B cell (primary cell): Measurements from ENCODE around the gene NCK2. TPM values are rescaled to one million over a fixed set of nuclear protein-coding genes. Genes with fewer than 3 reads are reported as not detected.

Experiments
- ATAC-seq: fragments of 200-7000 bp; cut with Tn5 transposase; one replicate; pipeline ENCODE4 v1.10.0; 2021; ENCODE audit warnings: low read depth, mild to moderate bottlenecking, moderate number of reproducible peaks, moderate library complexity
- CTCF ChIA-PET: fragments of 350-600 bp; sonication (Branson Sonifier 250); formaldehyde crosslinking; loops from one replicate; lab custom pipeline; 2021; ENCODE audit warnings: antibody characterized with exemption, inconsistent platforms; lab: Charles Lee
- POLR2A ChIA-PET: fragments of 350-600 bp; sonication (Branson Sonifier 250); formaldehyde crosslinking; loops from one replicate; lab custom pipeline; 2021; ENCODE audit warnings: antibody characterized with exemption; lab: Charles Lee
- DNase-seq: peaks from one replicate; pipeline ENCODE4 v3.0.0; 2013
- H2AFZ ChIP-seq: 2 replicates; pipeline ENCODE4 v1.6.1; 2012; ENCODE audit warnings: mild to moderate bottlenecking, low read depth, low read length; ENCODE audit not compliant: insufficient read depth, poor library complexity, severe bottlenecking
- H3K27ac ChIP-seq, 2 donors: 1 replicate in 1 of 2; 2 replicates in 1 of 2; pipeline ENCODE4 v1.5.1; 2012 to 2013; ENCODE audit warnings: low read length in 2 of 2, mild to moderate bottlenecking in 2 of 2, moderate library complexity in 1 of 2
- H3K27me3 ChIP-seq, 4 experiments: fragments of 200-600 bp in 1 of 4; sonication (generic) in 1 of 4; replicated peaks in 1 of 4; 1 replicate in 2 of 4; 2 replicates in 2 of 4; pipeline versions ENCODE4 v1.6.1 to v1.7.0; 2013 to 2016; ENCODE audit warnings: low read length in 3 of 4, mild to moderate bottlenecking in 2 of 4, mixed read lengths in 1 of 4, moderate library complexity in 1 of 4; ENCODE audit not compliant: insufficient read depth in 4 of 4, control insufficient read depth in 3 of 4; ENCODE audit errors: control extremely low read depth in 1 of 4
- H3K36me3 ChIP-seq, 2 experiments: replicated peaks in 1 of 2; 1 replicate in 1 of 2; 2 replicates in 1 of 2; pipeline versions ENCODE4 v1.6.1 to v1.7.1; 2013; ENCODE audit warnings: low read length in 1 of 2; ENCODE audit not compliant: insufficient read depth in 2 of 2, control insufficient read depth in 1 of 2; ENCODE audit errors: control extremely low read depth in 1 of 2, extremely low read depth in 1 of 2
- H3K4me1 ChIP-seq, 2 donors: fragments of 200-600 bp in 1 of 2; sonication (generic) in 1 of 2; 1 replicate in 1 of 2; 2 replicates in 1 of 2; pipeline versions ENCODE4 v1.5.1 to v1.6.1; 2013 to 2017; ENCODE audit warnings: low read length in 2 of 2; ENCODE audit not compliant: control insufficient read depth in 2 of 2, insufficient read depth in 2 of 2
- H3K4me2 ChIP-seq: replicated peaks from 2 replicates; pipeline ENCODE3; 2012; ENCODE audit warnings: mild to moderate bottlenecking, low read depth, low read length; ENCODE audit not compliant: poor library complexity, severe bottlenecking
- H3K4me3 ChIP-seq, 5 experiments: fragments of 200-600 bp in 1 of 5; sonication (generic) in 1 of 5; 1 replicate in 3 of 5; 2 replicates in 2 of 5; pipeline versions ENCODE4 v1.5.1 to v1.7.0; 2011 to 2016; ENCODE audit warnings: low read length in 4 of 5, mild to moderate bottlenecking in 4 of 5, low read depth in 2 of 5, control low read depth in 1 of 5, moderate library complexity in 1 of 5; ENCODE audit not compliant: insufficient read depth in 1 of 5; ENCODE audit errors: control extremely low read depth in 1 of 5, extremely low read depth in 1 of 5
- H3K79me2 ChIP-seq: fragments of 200-600 bp; sonication (generic); one replicate; pipeline ENCODE4 v1.6.0; 2016; ENCODE audit warnings: low read length; ENCODE audit not compliant: control insufficient read depth, insufficient read depth
- H3K9ac ChIP-seq: fragments of 200-600 bp; sonication (generic); 2 replicates; pipeline ENCODE4 v1.6.1; 2017; ENCODE audit warnings: mild to moderate bottlenecking, low read length, moderate library complexity
- H3K9me3 ChIP-seq, 3 donors: one replicate each; pipeline versions ENCODE4 v1.6.1 to v1.7.1; 2013; ENCODE audit warnings: low read length in 2 of 3; ENCODE audit not compliant: control insufficient read depth in 2 of 3, insufficient read depth in 1 of 3; ENCODE audit errors: control extremely low read depth in 1 of 3
- H4K20me1 ChIP-seq: 2 replicates; pipeline ENCODE4 v1.6.0; 2012; ENCODE audit warnings: mild to moderate bottlenecking, low read length; ENCODE audit not compliant: insufficient read depth, control insufficient read depth, poor library complexity, severe bottlenecking
- H3K27ac Mint-ChIP-seq: one replicate; pipeline ENCODE4 v1.8.0; 2021; ENCODE audit warnings: mixed read lengths
- H3K27me3 Mint-ChIP-seq: one replicate; pipeline ENCODE4 v1.8.0; 2021; ENCODE audit warnings: mixed read lengths
- H3K4me1 Mint-ChIP-seq: one replicate; pipeline ENCODE4 v1.8.0; 2021; ENCODE audit warnings: mixed read lengths
- H3K4me3 Mint-ChIP-seq: one replicate; pipeline ENCODE4 v1.8.0; 2021; ENCODE audit warnings: mixed read lengths
- H3K9me3 Mint-ChIP-seq: one replicate; pipeline ENCODE4 v1.8.0; 2022; ENCODE audit warnings: mixed read lengths; ENCODE audit not compliant: insufficient read depth
- CTCF ChIP-seq: fragments of 200-600 bp; IDR thresholded peaks from one replicate; pipeline ENCODE4 v1.8.0; 2022; ENCODE audit warnings: antibody characterized with exemption, mild to moderate bottlenecking
- EZH2 ChIP-seq: IDR thresholded peaks from 2 replicates; pipeline ENCODE4 v1.6.1; 2012; ENCODE audit warnings: borderline replicate concordance, low read depth, mild to moderate bottlenecking, moderate library complexity, low read length; ENCODE audit not compliant: insufficient read depth, poor library complexity, severe bottlenecking
- WGBS: methylation state at CpG from one replicate; pipeline ENCODE4 v1.1.5; 2013; ENCODE audit warnings: missing lambda C conversion rate; ENCODE audit not compliant: insufficient coverage; 5-methylcytosine and 5-hydroxymethylcytosine counted together
- intact Hi-C: fragments of 100-400 bp; cut with micrococcal nuclease; formaldehyde crosslinking; loops from one replicate; pipeline ENCODE4 v1.10.0; 2022
- polyA plus RNA-seq: library from polyadenylated mRNA; depleted of rRNA; stranded (reverse); fragments of >200 nt; gene quantifications from 2 replicates; pipeline ENCODE4 v1.2.3, GENCODE V29; 2012
- total RNA-seq, 2 donors: library from RNA; stranded (reverse); fragments of 120-200 nt in 1 of 2; gene quantifications; 1 replicate in 1 of 2; 2 replicates in 1 of 2; pipeline versions ENCODE4 v1.2.3 to v1.2.4, GENCODE V29; 2013 to 2022

NCK2 gene
- total and polyA plus RNA-seq, 2 donors (not counting 1 experiment from before 2014, with no cell fraction given) = 64.2 to 72.3 TPM

GRCh38 chr2:105880637-105881036 lies 135.9 kb downstream of the NCK2 start:
- no peak overlapping the region for H2AFZ ChIP-seq
- peaks cover 17 to 18% of the 10 kb centered on the region in 2 donors for H3K4me1 ChIP-seq
- H3K27ac Mint-ChIP-seq = peak overlapping the region; percentile 50
- intact Hi-C loops = no loop called here
- no peak overlapping the region for H3K4me2 ChIP-seq
- peaks cover 7 to 47% of the 10 kb centered on the region in 2 experiments for H3K36me3 ChIP-seq
- no peak overlapping the region for H3K4me3 Mint-ChIP-seq
- no peak overlapping the region for H3K27ac ChIP-seq
- peaks cover 99% of the 10 kb centered on the region for H3K79me2 ChIP-seq
- no peak overlapping the region for H3K9ac ChIP-seq
- no peaks in the 10 kb centered on the region for H3K27me3 ChIP-seq
- TF ChIP-seq CTCF = no peak
- no peak for TF ChIP-seq EZH2
- no peaks in the 10 kb centered on the region for H3K27me3 Mint-ChIP-seq
- peaks cover 54% of the 10 kb centered on the region for H3K4me1 Mint-ChIP-seq
- peaks cover 0 to 28% (median 0%) of the 10 kb centered on the region in 3 donors for H3K9me3 ChIP-seq
- ATAC-seq (no peak), DNase-seq (no peak)
- H3K4me3 ChIP-seq = no peak overlapping the region
- 74% methylated on average over 2 of the region's 6 CpGs for WGBS
- H4K20me1 ChIP-seq = peaks cover 92% of the 10 kb centered on the region
- ChIA-PET CTCF (no interaction called here), POLR2A (no interaction called here)
- H3K9me3 Mint-ChIP-seq = no peaks in the 10 kb centered on the region

- H3K27ac ChIP-seq = no peak overlapping the region
- 98% methylated on average over 73 of the region's 79 CpGs for WGBS
- Mint-ChIP-seq H3K4me3 (no peak overlapping the region), H3K9me3 (no peaks in the 10 kb centered on the region), H3K27me3 (no peaks in the 10 kb centered on the region), H3K4me1 (peaks cover 54% of the 10 kb centered on the region), H3K27ac (no peak overlapping the region)
- intact Hi-C loops = no loop called here
- CTCF ChIA-PET = no interaction called here
- DNase-seq (no peak), ATAC-seq (no peak)
- H3K27me3 ChIP-seq = no peaks in the 10 kb centered on the region
- no peak overlapping the region for H3K4me3 ChIP-seq
- peaks cover 99% of the 10 kb centered on the region for H3K79me2 ChIP-seq
- no peak overlapping the region for H3K9ac ChIP-seq
- peaks cover 6 to 41% of the 10 kb centered on the region in 2 experiments for H3K36me3 ChIP-seq
- H4K20me1 ChIP-seq = peaks cover 93% of the 10 kb centered on the region
- TF ChIP-seq EZH2 (no peak), CTCF (no peak)
- no peak overlapping the region for H2AFZ ChIP-seq
- POLR2A ChIA-PET = no interaction called here
- H3K4me2 ChIP-seq = no peak overlapping the region
- peaks cover 0 to 28% (median 0%) of the 10 kb centered on the region in 3 donors for H3K9me3 ChIP-seq
- H3K4me1 ChIP-seq = peaks cover 23 to 27% of the 10 kb centered on the region in 2 donors
Measured at GRCh38 chr2:105881286-105882136, 136.8 kb downstream of the NCK2 start.
